HL-60 (cell line): ENCODE measurements around the gene CDC42EP1.

ENCODE experiments used
- DNase-seq, 2 experiments: peaks; one replicate each; pipeline ENCODE4 v3.0.0-alpha.2; 2010 to 2020; ENCODE audit warnings: low read depth in 1 of 2, low spot score in 1 of 2
- H3K27ac ChIP-seq: fragments of 250-450 bp; sonication (Bioruptor Pico); replicated peaks from 2 replicates; pipeline ENCODE4 v1.5.1; 2020; ENCODE audit warnings: mild to moderate bottlenecking, moderate library complexity
- H3K27me3 ChIP-seq: fragments of 250-450 bp; sonication (Bioruptor Pico); 2 replicates; pipeline ENCODE4 v1.5.1; 2021; ENCODE audit warnings: mild to moderate bottlenecking, moderate library complexity; ENCODE audit not compliant: insufficient read depth, poor library complexity, severe bottlenecking
- H3K4me3 ChIP-seq: replicated peaks from 2 replicates; pipeline ENCODE4 v1.5.1; 2011; ENCODE audit warnings: mild to moderate bottlenecking, control low read depth, low read length; ENCODE audit not compliant: insufficient read depth
- CTCF ChIP-seq: IDR thresholded peaks from one replicate; pipeline ENCODE4 v1.5.1; 2011; ENCODE audit warnings: low read length, control low read depth, inconsistent platforms; ENCODE audit not compliant: insufficient read depth
- GABPA ChIP-seq: IDR thresholded peaks from 2 replicates; pipeline ENCODE4 v1.6.1; 2012; ENCODE audit warnings: low read depth
- POLR2AphosphoS5 ChIP-seq: IDR thresholded peaks from 2 replicates; pipeline ENCODE4 v1.6.1; 2012; ENCODE audit warnings: low read depth
- SPI1 ChIP-seq: IDR thresholded peaks from 2 replicates; pipeline ENCODE4 v1.6.1; 2012; ENCODE audit warnings: low read depth, mild to moderate bottlenecking, borderline replicate concordance
- TF ChIP-seq, protein P1 (sequence below): IDR thresholded peaks from 2 replicates; pipeline ENCODE4 v1.6.1; 2012; ENCODE audit warnings: low read depth; ENCODE audit not compliant: insufficient replicate concordance

The CDC42EP1 gene

DNA sequence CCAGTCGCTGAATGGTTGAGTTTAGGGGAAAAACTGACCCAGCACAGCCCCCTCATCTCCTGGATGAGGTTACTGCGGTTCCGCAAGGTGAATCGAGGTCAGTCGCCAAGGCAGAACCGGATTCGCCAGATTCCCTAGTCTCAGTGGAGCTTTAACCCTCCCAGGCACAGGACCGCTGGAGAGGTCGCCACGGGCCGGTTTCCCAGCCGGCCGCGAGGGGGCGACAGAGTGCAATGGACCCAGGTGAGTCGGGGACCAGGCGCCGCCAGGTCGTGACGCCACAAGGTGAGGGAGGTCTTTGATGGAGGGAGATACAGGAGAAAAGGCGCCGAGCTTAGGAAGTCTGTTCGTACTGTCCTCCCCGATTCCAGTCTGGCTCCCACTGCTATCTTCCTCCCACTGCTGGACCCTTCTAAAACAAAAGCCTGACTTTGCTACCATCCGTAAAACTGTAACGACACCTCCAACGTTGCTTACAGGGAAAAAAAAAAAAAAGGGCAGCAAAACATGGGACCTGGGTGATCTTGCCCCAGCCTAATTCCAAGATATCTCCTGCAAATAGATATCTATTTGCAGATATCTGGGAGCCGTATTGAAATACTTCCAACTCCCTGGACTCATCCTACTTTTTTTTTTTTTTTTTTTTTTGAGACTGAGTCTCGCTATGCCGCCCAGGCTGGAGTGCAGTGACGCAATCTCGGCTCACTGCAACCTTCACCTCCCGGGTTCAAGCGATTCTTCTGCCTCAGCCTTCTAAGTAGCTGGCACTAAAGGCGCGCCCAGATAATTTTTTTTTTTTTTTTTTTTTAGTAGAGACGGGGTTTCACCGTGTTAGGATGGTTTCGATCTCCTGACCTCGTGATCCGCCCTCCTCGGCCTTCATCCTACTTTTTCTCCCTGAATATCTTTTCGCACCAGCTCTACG, 47.0 kb downstream of the CDC42EP1 start:
- H3K27ac ChIP-seq, result no peak overlapping the region
- H3K27me3 ChIP-seq, result no peaks in the 10 kb centered on the region
- no peak for TF ChIP-seq POLR2AphosphoS5
- TF ChIP-seq GABPA, result no peak
- TF ChIP-seq SPI1, result no peak
- TF ChIP-seq, protein P1, sequence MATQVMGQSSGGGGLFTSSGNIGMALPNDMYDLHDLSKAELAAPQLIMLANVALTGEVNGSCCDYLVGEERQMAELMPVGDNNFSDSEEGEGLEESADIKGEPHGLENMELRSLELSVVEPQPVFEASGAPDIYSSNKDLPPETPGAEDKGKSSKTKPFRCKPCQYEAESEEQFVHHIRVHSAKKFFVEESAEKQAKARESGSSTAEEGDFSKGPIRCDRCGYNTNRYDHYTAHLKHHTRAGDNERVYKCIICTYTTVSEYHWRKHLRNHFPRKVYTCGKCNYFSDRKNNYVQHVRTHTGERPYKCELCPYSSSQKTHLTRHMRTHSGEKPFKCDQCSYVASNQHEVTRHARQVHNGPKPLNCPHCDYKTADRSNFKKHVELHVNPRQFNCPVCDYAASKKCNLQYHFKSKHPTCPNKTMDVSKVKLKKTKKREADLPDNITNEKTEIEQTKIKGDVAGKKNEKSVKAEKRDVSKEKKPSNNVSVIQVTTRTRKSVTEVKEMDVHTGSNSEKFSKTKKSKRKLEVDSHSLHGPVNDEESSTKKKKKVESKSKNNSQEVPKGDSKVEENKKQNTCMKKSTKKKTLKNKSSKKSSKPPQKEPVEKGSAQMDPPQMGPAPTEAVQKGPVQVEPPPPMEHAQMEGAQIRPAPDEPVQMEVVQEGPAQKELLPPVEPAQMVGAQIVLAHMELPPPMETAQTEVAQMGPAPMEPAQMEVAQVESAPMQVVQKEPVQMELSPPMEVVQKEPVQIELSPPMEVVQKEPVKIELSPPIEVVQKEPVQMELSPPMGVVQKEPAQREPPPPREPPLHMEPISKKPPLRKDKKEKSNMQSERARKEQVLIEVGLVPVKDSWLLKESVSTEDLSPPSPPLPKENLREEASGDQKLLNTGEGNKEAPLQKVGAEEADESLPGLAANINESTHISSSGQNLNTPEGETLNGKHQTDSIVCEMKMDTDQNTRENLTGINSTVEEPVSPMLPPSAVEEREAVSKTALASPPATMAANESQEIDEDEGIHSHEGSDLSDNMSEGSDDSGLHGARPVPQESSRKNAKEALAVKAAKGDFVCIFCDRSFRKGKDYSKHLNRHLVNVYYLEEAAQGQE, result no peak
- peak; percentile 95 for TF ChIP-seq CTCF
- peak overlapping the region; percentile 2; the same call in 1 of the 2 replicates for H3K4me3 ChIP-seq
- DNase-seq, result peak; percentile 58 to 70

- H3K27me3 ChIP-seq, result no peaks in the 10 kb centered on the region
- no peak for DNase-seq
- no peak for TF ChIP-seq GABPA
- TF ChIP-seq POLR2AphosphoS5, result no peak
- TF ChIP-seq, protein P1, result no peak
- TF ChIP-seq SPI1, result no peak
- TF ChIP-seq CTCF, result no peak
- peak overlapping the region; percentile 93 for H3K27ac ChIP-seq
- H3K4me3 ChIP-seq, result peak overlapping the region; percentile 94
These were observed 47.7 kb downstream of the CDC42EP1 start for GRCh38 chr22:37607935-37608476.

DNA sequence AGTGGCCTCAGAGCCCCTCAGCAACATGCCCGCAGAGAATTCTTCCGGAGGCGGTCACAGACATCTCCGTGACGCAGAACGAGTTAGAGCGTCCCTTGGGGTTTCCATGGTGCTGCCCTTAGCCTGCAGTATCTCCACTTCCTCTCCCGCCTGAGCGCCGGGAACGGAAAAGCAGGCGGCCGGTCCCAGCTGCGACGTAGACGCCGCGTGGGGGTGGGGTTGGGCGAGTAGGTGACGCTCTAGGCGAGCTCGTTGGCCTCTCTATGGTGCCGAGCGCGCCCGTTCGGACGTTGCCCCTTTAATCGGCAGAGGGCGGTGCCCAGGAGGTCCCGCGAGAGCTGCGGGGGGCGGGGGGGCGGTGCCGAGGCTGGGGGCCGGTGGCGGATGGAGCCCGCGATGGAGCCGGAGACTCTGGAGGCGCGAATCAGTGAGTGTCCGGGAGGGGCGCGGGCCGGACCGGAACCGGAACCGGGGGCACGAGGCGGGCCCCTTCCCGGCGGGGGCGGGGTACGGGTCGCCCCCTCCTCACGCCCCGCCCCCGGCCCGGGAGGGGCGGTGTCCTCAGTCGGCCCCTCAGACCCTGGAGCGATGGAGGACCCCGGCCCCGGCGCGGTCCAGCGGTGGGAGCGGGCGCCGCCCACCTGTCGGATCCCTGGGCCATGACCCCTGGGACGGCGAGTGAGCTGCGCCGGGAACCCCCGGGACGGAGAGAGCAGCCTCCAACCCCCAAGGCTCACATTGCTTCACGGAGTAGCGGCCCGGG, 48.4 kb downstream of the CDC42EP1 start, which contains the start of gene GGA1:
Gene GGA1, plus strand, starts transcription at position 358 of the 763 bp plus-strand sequence. Its CDS starts 27 bp downstream, at position 385.
- peak; percentile 97 to 98 for DNase-seq
- Histone ChIP-seq H3K27me3 (no peaks in the 10 kb centered on the region), H3K27ac (peak within 1 kb of the TSS; percentile 93), H3K4me3 (peak within 1 kb of the TSS; percentile 94)
- TF ChIP-seq SPI1 (peak; percentile 93), POLR2AphosphoS5 (peak; percentile 80), GABPA (peak; percentile 96), CTCF (no peak)
- TF ChIP-seq, protein P1, result peak; percentile 58
